Osteocyte (in vitro differentiated cells): ENCODE measurements around the gene KCTD3. TPM values are rescaled to one million over a fixed set of nuclear protein-coding genes. Genes with fewer than 3 reads are reported as not detected.

Source experiments
- DNase-seq: peaks from one replicate; pipeline ENCODE4 v3.0.0; 2021; ENCODE audit warnings: mixed read lengths; ENCODE audit not compliant: unreplicated experiment; ENCODE audit errors: extremely low spot score
- H3K27ac Mint-ChIP-seq: one replicate; pipeline ENCODE4 v1.8.0; 2021; ENCODE audit warnings: mild to moderate bottlenecking, mixed read lengths; ENCODE audit not compliant: unreplicated experiment
- H3K27me3 Mint-ChIP-seq: one replicate; pipeline ENCODE4 v1.8.0; 2021; ENCODE audit warnings: mixed read lengths; ENCODE audit not compliant: unreplicated experiment
- H3K36me3 Mint-ChIP-seq: one replicate; pipeline ENCODE4 v1.8.0; 2021; ENCODE audit warnings: mixed read lengths; ENCODE audit not compliant: unreplicated experiment
- H3K4me1 Mint-ChIP-seq: one replicate; pipeline ENCODE4 v1.8.0; 2021; ENCODE audit warnings: mixed read lengths; ENCODE audit not compliant: unreplicated experiment
- H3K4me3 Mint-ChIP-seq: one replicate; pipeline ENCODE4 v1.8.0; 2021; ENCODE audit warnings: mild to moderate bottlenecking, moderate library complexity, mixed read lengths; ENCODE audit not compliant: unreplicated experiment
- H3K9me3 Mint-ChIP-seq: one replicate; pipeline ENCODE4 v1.8.0; 2021; ENCODE audit warnings: mixed read lengths; ENCODE audit not compliant: unreplicated experiment
- CTCF ChIP-seq: fragments of 200-600 bp; sonication (generic); IDR thresholded peaks from 2 replicates; pipeline ENCODE4 v1.5.0; 2021; ENCODE audit warnings: antibody characterized with exemption, mild to moderate bottlenecking, moderate library complexity
- total RNA-seq: library from RNA; stranded (reverse); gene quantifications from 2 replicates; pipeline ENCODE4 v1.2.1, GENCODE V29; 2021

KCTD3 gene
- total RNA-seq, 1 donor from 2014 or later = 32.8 TPM

- no peaks in the 10 kb centered on the region for H3K36me3 Mint-ChIP-seq
- no peaks in the 10 kb centered on the region for H3K9me3 Mint-ChIP-seq
- peaks cover 37% of the 10 kb centered on the region for H3K27me3 Mint-ChIP-seq
- TF ChIP-seq CTCF = no peak
- no peak overlapping the region for H3K4me3 Mint-ChIP-seq
- H3K27ac Mint-ChIP-seq = no peak overlapping the region
- no peak for DNase-seq
- no peaks in the 10 kb centered on the region for H3K4me1 Mint-ChIP-seq
These were observed 81.9 kb downstream of the KCTD3 start for GRCh38 chr1:215648957-215649356.

GRCh38 chr1:215650446-215651149, 83.5 kb downstream of the KCTD3 start:
- no peak overlapping the region for H3K27ac Mint-ChIP-seq
- H3K4me1 Mint-ChIP-seq = no peaks in the 10 kb centered on the region
- H3K27me3 Mint-ChIP-seq = peaks cover 30% of the 10 kb centered on the region
- no peaks in the 10 kb centered on the region for H3K36me3 Mint-ChIP-seq
- H3K9me3 Mint-ChIP-seq = no peaks in the 10 kb centered on the region
- no peak for TF ChIP-seq CTCF
- H3K4me3 Mint-ChIP-seq = no peak overlapping the region
- DNase-seq = no peak

- Mint-ChIP-seq H3K4me1 (no peaks in the 10 kb centered on the region), H3K9me3 (no peaks in the 10 kb centered on the region), H3K27me3 (peaks cover 36% of the 10 kb centered on the region), H3K36me3 (no peaks in the 10 kb centered on the region), H3K4me3 (no peak overlapping the region), H3K27ac (no peak overlapping the region)
- TF ChIP-seq CTCF = no peak
- no peak for DNase-seq
These were observed 84.8 kb downstream of the KCTD3 start for GRCh38 chr1:215651867-215652266.

GRCh38 chr1:215652371-215652770, 85.3 kb downstream of the KCTD3 start:
- Mint-ChIP-seq H3K36me3 (no peaks in the 10 kb centered on the region), H3K27me3 (peaks cover 39% of the 10 kb centered on the region), H3K4me3 (no peak overlapping the region), H3K9me3 (no peaks in the 10 kb centered on the region), H3K4me1 (no peaks in the 10 kb centered on the region), H3K27ac (no peak overlapping the region)
- TF ChIP-seq CTCF = no peak
- DNase-seq = no peak

- no peak overlapping the region for H3K4me3 Mint-ChIP-seq
- no peaks in the 10 kb centered on the region for H3K9me3 Mint-ChIP-seq
- no peak for TF ChIP-seq CTCF
- DNase-seq = no peak
- H3K36me3 Mint-ChIP-seq = no peaks in the 10 kb centered on the region
- no peak overlapping the region for H3K27ac Mint-ChIP-seq
- no peaks in the 10 kb centered on the region for H3K4me1 Mint-ChIP-seq
- H3K27me3 Mint-ChIP-seq = peaks cover 31% of the 10 kb centered on the region
These were observed 89.9 kb downstream of the KCTD3 start for GRCh38 chr1:215657047-215657446.
